SU-DHL-6 (cell line): ENCODE results near the gene CYP2W1.

ENCODE experiments used
- CTCF ChIP-seq: fragments of 200-600 bp; sonication (generic); IDR thresholded peaks from one replicate; pipeline ENCODE4 v1.5.1; 2017; ENCODE audit warnings: antibody characterized with exemption, mild to moderate bottlenecking, low read length, moderate library complexity; ENCODE audit not compliant: insufficient read depth, poor library complexity, severe bottlenecking
- EZH2phosphoT487 ChIP-seq: fragments of 200-600 bp; sonication (generic), shearing (Covaris generic); conservative IDR thresholded peaks from 2 replicates; pipeline ENCODE4 v1.6.1; 2018; ENCODE audit warnings: mild to moderate bottlenecking, antibody characterized with exemption, low read length, moderate library complexity, mixed read lengths

- TF ChIP-seq CTCF (no peak), EZH2phosphoT487 (no peak)
Observed at GRCh38 chr7:1017586-1018333, 34.8 kb downstream of the CYP2W1 start.
